ENCODE measurements around the gene ISCU.
"Not testable (repeated sequence)": the region's sequence is repeated elsewhere in the genome, so short reads cannot be mapped to it uniquely, and the experiment has no call there.

Gene ISCU

GRCh38 chr12:108547686-108548085 lies 14.7 kb upstream of the ISCU start:
- no peak for DNase-seq

- DNase-seq, result no peak
Measured at GRCh38 chr12:108548954-108549521, 13.4 kb upstream of the ISCU start.

GRCh38 chr12:108551535-108551934 lies 10.9 kb upstream of the ISCU start:
- DNase-seq, result no peak

GRCh38 chr12:108553799-108554198 lies 8.6 kb upstream of the ISCU start:
- no peak for DNase-seq

GRCh38 chr12:108555383-108555782 lies 7.0 kb upstream of the ISCU start:
- not testable (repeated sequence) for DNase-seq

GRCh38 chr12:108559007-108559655 lies 3.3 kb upstream of the ISCU start:
- DNase-seq, result no peak

GRCh38 chr12:108559748-108560147 lies 2.6 kb upstream of the ISCU start:
- no peak for DNase-seq

GRCh38 chr12:108560321-108560721 lies 2.1 kb upstream of the ISCU start:
- DNase-seq, result no peak

GRCh38 chr12:108560752-108561719 lies 1.4 kb upstream of the ISCU start, which contains the start of gene SART3:
Gene SART3, minus strand, starts transcription at chr12:108561173. Its CDS starts 19 bp downstream, at chr12:108561154.
- DNase-seq, result peak; percentile 87

- DNase-seq, result no peak
Measured at GRCh38 chr12:108561852-108562347, 496 bp upstream of the ISCU start.

- DNase-seq, result peak; percentile 79
Measured at GRCh38 chr12:108563136-108563803, 874 bp downstream of the ISCU start.

GRCh38 chr12:108563804-108564151 lies 1.4 kb downstream of the ISCU start:
- no peak for DNase-seq

- DNase-seq, result no peak
Measured at GRCh38 chr12:108564724-108565123, 2.3 kb downstream of the ISCU start.

GRCh38 chr12:108565146-108565545 lies 2.8 kb downstream of the ISCU start:
- DNase-seq, result no peak

- peak; percentile 94 for DNase-seq
Measured at GRCh38 chr12:108565976-108566375, 3.6 kb downstream of the ISCU start.

- no peak for DNase-seq
Measured at GRCh38 chr12:108566452-108566851, 4.1 kb downstream of the ISCU start.

GRCh38 chr12:108567406-108568337 lies 5.3 kb downstream of the ISCU start:
- no peak for DNase-seq

GRCh38 chr12:108568338-108569154 lies 6.2 kb downstream of the ISCU start:
- DNase-seq, result no peak

- DNase-seq, result no peak
Measured at GRCh38 chr12:108570743-108571608, 8.6 kb downstream of the ISCU start.

GRCh38 chr12:108571609-108572165 lies 9.3 kb downstream of the ISCU start:
- no peak for DNase-seq
